ENCODE results near the gene ARHGAP26. TPM values are rescaled to one million over a fixed set of nuclear protein-coding genes. Genes with fewer than 3 reads are reported as not detected.

Gene ARHGAP26
- polyA plus RNA-seq, 1 donor from 2014 or later, result 0.83 TPM

GRCh38 chr5:143008809-143009521 is 238.8 kb downstream of the ARHGAP26 start:
- Histone ChIP-seq H2AFZ (ENCODE audit: low read depth, low read length) (no peak overlapping the region), H3K36me3 (ENCODE audit: insufficient read depth, low read length) (no peaks in the 10 kb centered on the region), H3K4me3 (ENCODE audit: low read length) (no peak overlapping the region), H3K9ac (ENCODE audit: low read length) (no peak overlapping the region), H3K27me3 (ENCODE audit: insufficient read depth, low read depth, low read length) (no peaks in the 10 kb centered on the region), H4K20me1 (ENCODE audit: insufficient read depth) (no peaks in the 10 kb centered on the region), H3K79me2 (replicated peaks; ENCODE audit: insufficient read depth, low read length) (no peaks in the 10 kb centered on the region), H3K9me3 (ENCODE audit: low read length) (no peaks in the 10 kb centered on the region), H3K27ac (ENCODE audit: low read length) (no peak overlapping the region), H3K9me2 (ENCODE audit: insufficient read depth, low read length) (no peaks in the 10 kb centered on the region), H3K4me2 (ENCODE audit: low read length) (no peak overlapping the region), H3F3A (ENCODE audit: insufficient read depth, low read length, poor library complexity, severe bottlenecking) (no peaks in the 10 kb centered on the region)
- TF ChIP-seq, protein P1, sequence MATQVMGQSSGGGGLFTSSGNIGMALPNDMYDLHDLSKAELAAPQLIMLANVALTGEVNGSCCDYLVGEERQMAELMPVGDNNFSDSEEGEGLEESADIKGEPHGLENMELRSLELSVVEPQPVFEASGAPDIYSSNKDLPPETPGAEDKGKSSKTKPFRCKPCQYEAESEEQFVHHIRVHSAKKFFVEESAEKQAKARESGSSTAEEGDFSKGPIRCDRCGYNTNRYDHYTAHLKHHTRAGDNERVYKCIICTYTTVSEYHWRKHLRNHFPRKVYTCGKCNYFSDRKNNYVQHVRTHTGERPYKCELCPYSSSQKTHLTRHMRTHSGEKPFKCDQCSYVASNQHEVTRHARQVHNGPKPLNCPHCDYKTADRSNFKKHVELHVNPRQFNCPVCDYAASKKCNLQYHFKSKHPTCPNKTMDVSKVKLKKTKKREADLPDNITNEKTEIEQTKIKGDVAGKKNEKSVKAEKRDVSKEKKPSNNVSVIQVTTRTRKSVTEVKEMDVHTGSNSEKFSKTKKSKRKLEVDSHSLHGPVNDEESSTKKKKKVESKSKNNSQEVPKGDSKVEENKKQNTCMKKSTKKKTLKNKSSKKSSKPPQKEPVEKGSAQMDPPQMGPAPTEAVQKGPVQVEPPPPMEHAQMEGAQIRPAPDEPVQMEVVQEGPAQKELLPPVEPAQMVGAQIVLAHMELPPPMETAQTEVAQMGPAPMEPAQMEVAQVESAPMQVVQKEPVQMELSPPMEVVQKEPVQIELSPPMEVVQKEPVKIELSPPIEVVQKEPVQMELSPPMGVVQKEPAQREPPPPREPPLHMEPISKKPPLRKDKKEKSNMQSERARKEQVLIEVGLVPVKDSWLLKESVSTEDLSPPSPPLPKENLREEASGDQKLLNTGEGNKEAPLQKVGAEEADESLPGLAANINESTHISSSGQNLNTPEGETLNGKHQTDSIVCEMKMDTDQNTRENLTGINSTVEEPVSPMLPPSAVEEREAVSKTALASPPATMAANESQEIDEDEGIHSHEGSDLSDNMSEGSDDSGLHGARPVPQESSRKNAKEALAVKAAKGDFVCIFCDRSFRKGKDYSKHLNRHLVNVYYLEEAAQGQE (IDR thresholded peaks at IDR 0.05; ENCODE audit: borderline replicate concordance), result no peak
- TF ChIP-seq SMC3 (conservative IDR thresholded peaks at IDR 0.05; ENCODE audit: poor library complexity), result no peak

- Histone ChIP-seq H3K9ac (ENCODE audit: low read length) (no peak overlapping the region), H3K79me2 (replicated peaks; ENCODE audit: insufficient read depth, low read length) (no peaks in the 10 kb centered on the region), H3K4me2 (ENCODE audit: low read length) (no peak overlapping the region), H3K36me3 (ENCODE audit: insufficient read depth, low read length) (no peaks in the 10 kb centered on the region), H3K27me3 (ENCODE audit: insufficient read depth, low read depth, low read length) (no peaks in the 10 kb centered on the region), H4K20me1 (ENCODE audit: insufficient read depth) (no peaks in the 10 kb centered on the region), H3K27ac (ENCODE audit: low read length) (no peak overlapping the region), H3K9me3 (ENCODE audit: low read length) (no peaks in the 10 kb centered on the region), H3F3A (ENCODE audit: insufficient read depth, low read length, poor library complexity, severe bottlenecking) (no peaks in the 10 kb centered on the region), H2AFZ (ENCODE audit: low read depth, low read length) (no peak overlapping the region), H3K9me2 (ENCODE audit: insufficient read depth, low read length) (no peaks in the 10 kb centered on the region), H3K4me3 (ENCODE audit: low read length) (no peak overlapping the region)
- TF ChIP-seq POLR2AphosphoS5 (IDR thresholded peaks at IDR 0.05) (no peak), RAD21 (conservative IDR thresholded peaks at IDR 0.05) (no peak), TAF1 (IDR thresholded peaks at IDR 0.05; ENCODE audit: low read depth) (no peak), MXI1 (conservative IDR thresholded peaks at IDR 0.05; ENCODE audit: poor library complexity, severe bottlenecking) (no peak), SMC3 (conservative IDR thresholded peaks at IDR 0.05; ENCODE audit: poor library complexity) (no peak), EP300 (conservative IDR thresholded peaks at IDR 0.05; ENCODE audit: poor library complexity, severe bottlenecking) (no peak), CTCF (IDR thresholded peaks at IDR 0.05; ENCODE audit: poor library complexity, severe bottlenecking) (no peak), EZH2 (IDR thresholded peaks at IDR 0.05; ENCODE audit: borderline replicate concordance, insufficient read depth, low read length, poor library complexity, severe bottlenecking) (no peak)
- TF ChIP-seq, protein P1 (IDR thresholded peaks at IDR 0.05; ENCODE audit: borderline replicate concordance), result no peak
Measured at GRCh38 chr5:143010351-143010750, 240.2 kb downstream of the ARHGAP26 start.
